Measurements from ENCODE around the gene TMEM39B. TPM values are rescaled to one million over a fixed set of nuclear protein-coding genes. Genes with fewer than 3 reads are reported as not detected.

Gene TMEM39B
- total RNA-seq, 1 experiment from 2014 or later = 18.8 TPM

DNA sequence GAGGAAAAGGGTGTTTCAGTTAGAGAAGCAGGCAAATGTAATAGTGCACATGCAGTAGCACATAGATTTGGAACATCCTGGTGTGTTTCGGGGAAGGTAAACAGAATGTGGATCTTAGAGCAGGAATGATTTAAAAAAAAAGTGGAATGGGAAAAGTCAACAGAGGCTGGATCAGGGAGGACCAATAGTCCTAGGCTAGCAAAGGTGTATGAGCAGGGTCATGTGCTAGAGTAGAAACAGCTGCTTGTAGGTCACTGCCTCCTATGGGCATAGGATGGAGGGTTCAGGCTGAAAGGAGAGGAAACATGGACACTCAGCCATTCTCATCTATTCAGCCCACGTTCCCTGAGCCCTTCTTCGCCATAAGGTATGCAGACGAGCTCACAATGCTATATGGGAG lies 31.4 kb downstream of the TMEM39B start:
- TF ChIP-seq ZNF121 (CRISPR knock-in tag; IDR thresholded peaks at IDR 0.05) (no peak), KAT7 (CRISPR knock-in tag; IDR thresholded peaks at IDR 0.05; ENCODE audit: borderline replicate concordance) (no peak), MYBL2 (CRISPR knock-in tag; IDR thresholded peaks at IDR 0.05) (no peak), ZNF423 (CRISPR knock-in tag; IDR thresholded peaks at IDR 0.05) (no peak), NR2C2 (CRISPR knock-in tag; IDR thresholded peaks at IDR 0.05) (no peak), SMAD4 (CRISPR knock-in tag; IDR thresholded peaks at IDR 0.05) (no peak)
- TF ChIP-seq, protein P1, sequence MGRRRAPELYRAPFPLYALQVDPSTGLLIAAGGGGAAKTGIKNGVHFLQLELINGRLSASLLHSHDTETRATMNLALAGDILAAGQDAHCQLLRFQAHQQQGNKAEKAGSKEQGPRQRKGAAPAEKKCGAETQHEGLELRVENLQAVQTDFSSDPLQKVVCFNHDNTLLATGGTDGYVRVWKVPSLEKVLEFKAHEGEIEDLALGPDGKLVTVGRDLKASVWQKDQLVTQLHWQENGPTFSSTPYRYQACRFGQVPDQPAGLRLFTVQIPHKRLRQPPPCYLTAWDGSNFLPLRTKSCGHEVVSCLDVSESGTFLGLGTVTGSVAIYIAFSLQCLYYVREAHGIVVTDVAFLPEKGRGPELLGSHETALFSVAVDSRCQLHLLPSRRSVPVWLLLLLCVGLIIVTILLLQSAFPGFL (CRISPR knock-in tag; IDR thresholded peaks at IDR 0.05; ENCODE audit: borderline replicate concordance) = no peak
- TF ChIP-seq, protein P2, sequence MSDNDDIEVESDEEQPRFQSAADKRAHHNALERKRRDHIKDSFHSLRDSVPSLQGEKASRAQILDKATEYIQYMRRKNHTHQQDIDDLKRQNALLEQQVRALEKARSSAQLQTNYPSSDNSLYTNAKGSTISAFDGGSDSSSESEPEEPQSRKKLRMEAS (CRISPR knock-in tag; IDR thresholded peaks at IDR 0.05) = no peak
- TF ChIP-seq, protein P3, sequence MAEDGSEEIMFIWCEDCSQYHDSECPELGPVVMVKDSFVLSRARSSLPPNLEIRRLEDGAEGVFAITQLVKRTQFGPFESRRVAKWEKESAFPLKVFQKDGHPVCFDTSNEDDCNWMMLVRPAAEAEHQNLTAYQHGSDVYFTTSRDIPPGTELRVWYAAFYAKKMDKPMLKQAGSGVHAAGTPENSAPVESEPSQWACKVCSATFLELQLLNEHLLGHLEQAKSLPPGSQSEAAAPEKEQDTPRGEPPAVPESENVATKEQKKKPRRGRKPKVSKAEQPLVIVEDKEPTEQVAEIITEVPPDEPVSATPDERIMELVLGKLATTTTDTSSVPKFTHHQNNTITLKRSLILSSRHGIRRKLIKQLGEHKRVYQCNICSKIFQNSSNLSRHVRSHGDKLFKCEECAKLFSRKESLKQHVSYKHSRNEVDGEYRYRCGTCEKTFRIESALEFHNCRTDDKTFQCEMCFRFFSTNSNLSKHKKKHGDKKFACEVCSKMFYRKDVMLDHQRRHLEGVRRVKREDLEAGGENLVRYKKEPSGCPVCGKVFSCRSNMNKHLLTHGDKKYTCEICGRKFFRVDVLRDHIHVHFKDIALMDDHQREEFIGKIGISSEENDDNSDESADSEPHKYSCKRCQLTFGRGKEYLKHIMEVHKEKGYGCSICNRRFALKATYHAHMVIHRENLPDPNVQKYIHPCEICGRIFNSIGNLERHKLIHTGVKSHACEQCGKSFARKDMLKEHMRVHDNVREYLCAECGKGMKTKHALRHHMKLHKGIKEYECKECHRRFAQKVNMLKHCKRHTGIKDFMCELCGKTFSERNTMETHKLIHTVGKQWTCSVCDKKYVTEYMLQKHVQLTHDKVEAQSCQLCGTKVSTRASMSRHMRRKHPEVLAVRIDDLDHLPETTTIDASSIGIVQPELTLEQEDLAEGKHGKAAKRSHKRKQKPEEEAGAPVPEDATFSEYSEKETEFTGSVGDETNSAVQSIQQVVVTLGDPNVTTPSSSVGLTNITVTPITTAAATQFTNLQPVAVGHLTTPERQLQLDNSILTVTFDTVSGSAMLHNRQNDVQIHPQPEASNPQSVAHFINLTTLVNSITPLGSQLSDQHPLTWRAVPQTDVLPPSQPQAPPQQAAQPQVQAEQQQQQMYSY (CRISPR knock-in tag; IDR thresholded peaks at IDR 0.05) = no peak
- TF ChIP-seq, protein P4, sequence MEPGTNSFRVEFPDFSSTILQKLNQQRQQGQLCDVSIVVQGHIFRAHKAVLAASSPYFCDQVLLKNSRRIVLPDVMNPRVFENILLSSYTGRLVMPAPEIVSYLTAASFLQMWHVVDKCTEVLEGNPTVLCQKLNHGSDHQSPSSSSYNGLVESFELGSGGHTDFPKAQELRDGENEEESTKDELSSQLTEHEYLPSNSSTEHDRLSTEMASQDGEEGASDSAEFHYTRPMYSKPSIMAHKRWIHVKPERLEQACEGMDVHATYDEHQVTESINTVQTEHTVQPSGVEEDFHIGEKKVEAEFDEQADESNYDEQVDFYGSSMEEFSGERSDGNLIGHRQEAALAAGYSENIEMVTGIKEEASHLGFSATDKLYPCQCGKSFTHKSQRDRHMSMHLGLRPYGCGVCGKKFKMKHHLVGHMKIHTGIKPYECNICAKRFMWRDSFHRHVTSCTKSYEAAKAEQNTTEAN (CRISPR knock-in tag; IDR thresholded peaks at IDR 0.05) = no peak
- TF ChIP-seq, protein P5, sequence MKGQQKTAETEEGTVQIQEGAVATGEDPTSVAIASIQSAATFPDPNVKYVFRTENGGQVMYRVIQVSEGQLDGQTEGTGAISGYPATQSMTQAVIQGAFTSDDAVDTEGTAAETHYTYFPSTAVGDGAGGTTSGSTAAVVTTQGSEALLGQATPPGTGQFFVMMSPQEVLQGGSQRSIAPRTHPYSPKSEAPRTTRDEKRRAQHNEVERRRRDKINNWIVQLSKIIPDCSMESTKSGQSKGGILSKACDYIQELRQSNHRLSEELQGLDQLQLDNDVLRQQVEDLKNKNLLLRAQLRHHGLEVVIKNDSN (CRISPR knock-in tag; IDR thresholded peaks at IDR 0.05) = no peak
- TF ChIP-seq, protein P6, sequence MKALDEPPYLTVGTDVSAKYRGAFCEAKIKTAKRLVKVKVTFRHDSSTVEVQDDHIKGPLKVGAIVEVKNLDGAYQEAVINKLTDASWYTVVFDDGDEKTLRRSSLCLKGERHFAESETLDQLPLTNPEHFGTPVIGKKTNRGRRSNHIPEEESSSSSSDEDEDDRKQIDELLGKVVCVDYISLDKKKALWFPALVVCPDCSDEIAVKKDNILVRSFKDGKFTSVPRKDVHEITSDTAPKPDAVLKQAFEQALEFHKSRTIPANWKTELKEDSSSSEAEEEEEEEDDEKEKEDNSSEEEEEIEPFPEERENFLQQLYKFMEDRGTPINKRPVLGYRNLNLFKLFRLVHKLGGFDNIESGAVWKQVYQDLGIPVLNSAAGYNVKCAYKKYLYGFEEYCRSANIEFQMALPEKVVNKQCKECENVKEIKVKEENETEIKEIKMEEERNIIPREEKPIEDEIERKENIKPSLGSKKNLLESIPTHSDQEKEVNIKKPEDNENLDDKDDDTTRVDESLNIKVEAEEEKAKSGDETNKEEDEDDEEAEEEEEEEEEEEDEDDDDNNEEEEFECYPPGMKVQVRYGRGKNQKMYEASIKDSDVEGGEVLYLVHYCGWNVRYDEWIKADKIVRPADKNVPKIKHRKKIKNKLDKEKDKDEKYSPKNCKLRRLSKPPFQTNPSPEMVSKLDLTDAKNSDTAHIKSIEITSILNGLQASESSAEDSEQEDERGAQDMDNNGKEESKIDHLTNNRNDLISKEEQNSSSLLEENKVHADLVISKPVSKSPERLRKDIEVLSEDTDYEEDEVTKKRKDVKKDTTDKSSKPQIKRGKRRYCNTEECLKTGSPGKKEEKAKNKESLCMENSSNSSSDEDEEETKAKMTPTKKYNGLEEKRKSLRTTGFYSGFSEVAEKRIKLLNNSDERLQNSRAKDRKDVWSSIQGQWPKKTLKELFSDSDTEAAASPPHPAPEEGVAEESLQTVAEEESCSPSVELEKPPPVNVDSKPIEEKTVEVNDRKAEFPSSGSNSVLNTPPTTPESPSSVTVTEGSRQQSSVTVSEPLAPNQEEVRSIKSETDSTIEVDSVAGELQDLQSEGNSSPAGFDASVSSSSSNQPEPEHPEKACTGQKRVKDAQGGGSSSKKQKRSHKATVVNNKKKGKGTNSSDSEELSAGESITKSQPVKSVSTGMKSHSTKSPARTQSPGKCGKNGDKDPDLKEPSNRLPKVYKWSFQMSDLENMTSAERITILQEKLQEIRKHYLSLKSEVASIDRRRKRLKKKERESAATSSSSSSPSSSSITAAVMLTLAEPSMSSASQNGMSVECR (CRISPR knock-in tag; IDR thresholded peaks at IDR 0.05; ENCODE audit: borderline replicate concordance) = no peak
- Mint-ChIP-seq H3K4me3 (no peak overlapping the region), H3K4me1 (peaks cover 2% of the 10 kb centered on the region; the same call in 1 of the 2 replicates), H3K9me3 (no peaks in the 10 kb centered on the region), H3K36me3 (0 out of 2 replicates have a peak, but pooled peaks cover 8% of the 10 kb centered on the region), H3K27ac (peak overlapping the region; percentile 35; the same call in 1 of the 2 replicates), H3K27me3 (ENCODE audit: low read depth) (no peaks in the 10 kb centered on the region)
- ATAC-seq (peak; percentile 36), DNase-seq (ENCODE audit: low spot score) (no peak)
- CTCF ChIA-PET = interaction anchor here (0.6 to 1.6 kb wide), 5 partner anchors 13 to 416 kb away, joined by 3 to 7 read pairs (median 5); partner anchors contain the start of gene TMEM39B
- POLR2A ChIA-PET = no interaction called here

DNA sequence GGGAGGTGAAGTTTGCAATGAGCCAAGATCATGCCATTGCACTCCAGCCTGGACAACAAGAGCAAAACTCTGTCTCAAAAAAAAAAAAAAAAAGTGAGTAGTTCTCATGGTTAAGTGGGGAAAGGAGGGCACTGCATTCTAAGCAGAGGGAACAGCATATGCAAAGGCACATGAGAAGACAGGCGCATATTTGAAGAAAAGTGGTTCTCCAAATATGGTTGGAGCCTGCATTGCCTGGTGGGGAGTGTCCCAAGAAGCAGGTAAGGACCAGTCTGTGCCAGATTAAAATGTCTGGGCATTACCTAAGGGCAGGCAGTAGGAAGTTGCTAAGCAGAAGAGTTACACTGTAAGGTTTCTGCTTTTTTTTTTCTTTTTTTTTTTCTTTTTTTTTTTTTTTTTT lies 32.6 kb downstream of the TMEM39B start:
- 0 out of 2 replicates have a peak, but pooled peaks cover 8% of the 10 kb centered on the region for H3K36me3 Mint-ChIP-seq
- CTCF ChIA-PET = interaction anchor here (1.6 kb wide), 1 partner anchor 33 kb away, joined by 5 read pairs; the partner anchor contains the start of gene TMEM39B
- POLR2A ChIA-PET = no interaction called here
- no peaks in the 10 kb centered on the region for H3K27me3 Mint-ChIP-seq (ENCODE audit: low read depth)
- H3K9me3 Mint-ChIP-seq = no peaks in the 10 kb centered on the region
- H3K4me1 Mint-ChIP-seq = peaks cover 7% of the 10 kb centered on the region
- H3K4me3 Mint-ChIP-seq = no peak overlapping the region
- no peak for ATAC-seq
- no peak overlapping the region for H3K27ac Mint-ChIP-seq
- DNase-seq (ENCODE audit: low spot score) = no peak
- no peak for TF ChIP-seq NFATC4 (CRISPR knock-in tag; IDR thresholded peaks at IDR 0.05)
- TF ChIP-seq, protein P7, sequence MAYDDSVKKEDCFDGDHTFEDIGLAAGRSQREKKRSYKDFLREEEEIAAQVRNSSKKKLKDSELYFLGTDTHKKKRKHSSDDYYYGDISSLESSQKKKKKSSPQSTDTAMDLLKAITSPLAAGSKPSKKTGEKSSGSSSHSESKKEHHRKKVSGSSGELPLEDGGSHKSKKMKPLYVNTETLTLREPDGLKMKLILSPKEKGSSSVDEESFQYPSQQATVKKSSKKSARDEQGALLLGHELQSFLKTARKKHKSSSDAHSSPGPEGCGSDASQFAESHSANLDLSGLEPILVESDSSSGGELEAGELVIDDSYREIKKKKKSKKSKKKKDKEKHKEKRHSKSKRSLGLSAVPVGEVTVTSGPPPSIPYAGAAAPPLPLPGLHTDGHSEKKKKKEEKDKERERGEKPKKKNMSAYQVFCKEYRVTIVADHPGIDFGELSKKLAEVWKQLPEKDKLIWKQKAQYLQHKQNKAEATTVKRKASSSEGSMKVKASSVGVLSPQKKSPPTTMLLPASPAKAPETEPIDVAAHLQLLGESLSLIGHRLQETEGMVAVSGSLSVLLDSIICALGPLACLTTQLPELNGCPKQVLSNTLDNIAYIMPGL (CRISPR knock-in tag; IDR thresholded peaks at IDR 0.05) = no peak
- TF ChIP-seq ZNF317 (CRISPR knock-in tag; IDR thresholded peaks at IDR 0.05; ENCODE audit: borderline replicate concordance, low read depth) = no peak
- TF ChIP-seq, protein P8, sequence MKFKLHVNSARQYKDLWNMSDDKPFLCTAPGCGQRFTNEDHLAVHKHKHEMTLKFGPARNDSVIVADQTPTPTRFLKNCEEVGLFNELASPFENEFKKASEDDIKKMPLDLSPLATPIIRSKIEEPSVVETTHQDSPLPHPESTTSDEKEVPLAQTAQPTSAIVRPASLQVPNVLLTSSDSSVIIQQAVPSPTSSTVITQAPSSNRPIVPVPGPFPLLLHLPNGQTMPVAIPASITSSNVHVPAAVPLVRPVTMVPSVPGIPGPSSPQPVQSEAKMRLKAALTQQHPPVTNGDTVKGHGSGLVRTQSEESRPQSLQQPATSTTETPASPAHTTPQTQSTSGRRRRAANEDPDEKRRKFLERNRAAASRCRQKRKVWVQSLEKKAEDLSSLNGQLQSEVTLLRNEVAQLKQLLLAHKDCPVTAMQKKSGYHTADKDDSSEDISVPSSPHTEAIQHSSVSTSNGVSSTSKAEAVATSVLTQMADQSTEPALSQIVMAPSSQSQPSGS (CRISPR knock-in tag; IDR thresholded peaks at IDR 0.05; ENCODE audit: borderline replicate concordance, low read depth) = no peak
- TF ChIP-seq SMAD3 (CRISPR knock-in tag; IDR thresholded peaks at IDR 0.05; ENCODE audit: borderline replicate concordance) = no peak
- TF ChIP-seq RORB (CRISPR knock-in tag; IDR thresholded peaks at IDR 0.05) = no peak
